WERI-Rb-1 (cell line): ENCODE data around the gene CLDN14.
A peak's percentile ranks its signal among the peaks of the same experiment; 100 is the strongest.
"Not testable (repeated sequence)": the region's sequence is repeated elsewhere in the genome, so short reads cannot be mapped to it uniquely, and the experiment has no call there.

Source experiments
- DNase-seq: peaks from one replicate; pipeline ENCODE4 v3.0.0-alpha.2; 2020
- H3K27ac ChIP-seq: fragments of 250-450 bp; sonication (Bioruptor Pico); 2 replicates; pipeline ENCODE4 v1.5.1; 2020; ENCODE audit warnings: mild to moderate bottlenecking, moderate library complexity
- H3K27me3 ChIP-seq: fragments of 250-450 bp; sonication (Bioruptor Pico); 2 replicates; pipeline ENCODE4 v1.5.1; 2021; ENCODE audit warnings: mild to moderate bottlenecking, low read depth, moderate library complexity; ENCODE audit not compliant: insufficient read depth, severe bottlenecking
- H3K36me3 ChIP-seq: fragments of 250-450 bp; sonication (Bioruptor Pico); 2 replicates; pipeline ENCODE4 v1.5.1; 2020; ENCODE audit warnings: mild to moderate bottlenecking, moderate library complexity
- H3K4me3 ChIP-seq: 2 replicates; pipeline ENCODE4 v1.5.1; 2011; ENCODE audit warnings: low read depth, mild to moderate bottlenecking, control low read depth, low read length
- H3K9me3 ChIP-seq: fragments of 250-450 bp; sonication (Bioruptor Pico); 2 replicates; pipeline ENCODE4 v1.5.1; 2021; ENCODE audit warnings: mild to moderate bottlenecking, moderate library complexity; ENCODE audit not compliant: severe bottlenecking
- TF ChIP-seq, protein P1 (sequence below): IDR thresholded peaks from 2 replicates; pipeline ENCODE4 v1.5.1; 2011; ENCODE audit warnings: low read depth, mild to moderate bottlenecking, control low read depth, inconsistent platforms, low read length

Gene CLDN14

DNA sequence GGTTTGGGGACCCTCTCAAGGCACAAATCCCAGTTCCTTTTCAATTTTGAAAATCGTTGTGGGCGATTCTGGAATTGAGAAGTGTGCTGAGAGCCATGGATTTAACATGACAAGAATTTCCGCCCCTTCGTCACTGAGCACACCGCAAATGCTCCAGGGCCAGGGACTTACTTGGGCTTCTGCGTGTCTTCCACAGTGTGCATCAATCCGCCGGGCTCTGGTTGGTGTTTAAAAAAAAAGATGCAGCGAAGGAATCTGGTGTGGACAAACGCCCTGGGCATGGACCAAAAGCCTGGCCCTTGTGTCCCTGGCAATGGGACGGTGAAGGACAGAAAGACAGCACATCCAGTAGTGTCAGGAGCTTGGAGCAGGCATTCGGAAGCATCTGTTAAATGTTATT is 696 bp upstream of the CLDN14 start:
- TF ChIP-seq, protein P1, sequence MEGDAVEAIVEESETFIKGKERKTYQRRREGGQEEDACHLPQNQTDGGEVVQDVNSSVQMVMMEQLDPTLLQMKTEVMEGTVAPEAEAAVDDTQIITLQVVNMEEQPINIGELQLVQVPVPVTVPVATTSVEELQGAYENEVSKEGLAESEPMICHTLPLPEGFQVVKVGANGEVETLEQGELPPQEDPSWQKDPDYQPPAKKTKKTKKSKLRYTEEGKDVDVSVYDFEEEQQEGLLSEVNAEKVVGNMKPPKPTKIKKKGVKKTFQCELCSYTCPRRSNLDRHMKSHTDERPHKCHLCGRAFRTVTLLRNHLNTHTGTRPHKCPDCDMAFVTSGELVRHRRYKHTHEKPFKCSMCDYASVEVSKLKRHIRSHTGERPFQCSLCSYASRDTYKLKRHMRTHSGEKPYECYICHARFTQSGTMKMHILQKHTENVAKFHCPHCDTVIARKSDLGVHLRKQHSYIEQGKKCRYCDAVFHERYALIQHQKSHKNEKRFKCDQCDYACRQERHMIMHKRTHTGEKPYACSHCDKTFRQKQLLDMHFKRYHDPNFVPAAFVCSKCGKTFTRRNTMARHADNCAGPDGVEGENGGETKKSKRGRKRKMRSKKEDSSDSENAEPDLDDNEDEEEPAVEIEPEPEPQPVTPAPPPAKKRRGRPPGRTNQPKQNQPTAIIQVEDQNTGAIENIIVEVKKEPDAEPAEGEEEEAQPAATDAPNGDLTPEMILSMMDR: no peak
- H3K4me3 ChIP-seq: no peak overlapping the region

DNA sequence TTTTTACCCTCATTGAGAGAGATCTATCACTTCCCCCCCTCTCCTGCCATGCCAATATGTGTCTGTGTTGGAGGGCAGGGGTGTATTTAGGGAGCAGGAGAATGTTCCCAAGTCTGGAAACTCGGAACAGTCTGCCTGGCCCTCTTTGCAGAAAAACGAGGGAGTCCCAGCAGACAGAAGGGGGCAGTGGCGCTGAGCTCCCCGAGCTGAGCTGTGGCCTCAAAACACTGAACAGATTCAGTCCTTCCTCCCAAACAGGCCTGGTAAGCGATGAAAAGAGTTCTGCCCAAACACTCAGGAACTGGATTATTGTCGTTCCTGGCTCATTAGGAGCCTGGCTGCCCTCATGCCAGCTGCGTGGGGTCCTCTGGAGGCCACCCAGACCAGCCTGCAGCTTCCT is 981 bp downstream of the CLDN14 start:
- DNase-seq: peak; percentile 33
- Histone ChIP-seq H3K36me3 (no peaks in the 10 kb centered on the region), H3K27ac (no peak overlapping the region), H3K4me3 (no peak overlapping the region), H3K27me3 (no peaks in the 10 kb centered on the region), H3K9me3 (no peaks in the 10 kb centered on the region)
- TF ChIP-seq, protein P1: peak; percentile 75

More for the DNA sequence above, 696 bp upstream of the CLDN14 start:
- Histone ChIP-seq H3K27ac (no peak overlapping the region), H3K9me3 (no peaks in the 10 kb centered on the region), H3K36me3 (no peaks in the 10 kb centered on the region), H3K27me3 (no peaks in the 10 kb centered on the region)
- DNase-seq: no peak

DNA sequence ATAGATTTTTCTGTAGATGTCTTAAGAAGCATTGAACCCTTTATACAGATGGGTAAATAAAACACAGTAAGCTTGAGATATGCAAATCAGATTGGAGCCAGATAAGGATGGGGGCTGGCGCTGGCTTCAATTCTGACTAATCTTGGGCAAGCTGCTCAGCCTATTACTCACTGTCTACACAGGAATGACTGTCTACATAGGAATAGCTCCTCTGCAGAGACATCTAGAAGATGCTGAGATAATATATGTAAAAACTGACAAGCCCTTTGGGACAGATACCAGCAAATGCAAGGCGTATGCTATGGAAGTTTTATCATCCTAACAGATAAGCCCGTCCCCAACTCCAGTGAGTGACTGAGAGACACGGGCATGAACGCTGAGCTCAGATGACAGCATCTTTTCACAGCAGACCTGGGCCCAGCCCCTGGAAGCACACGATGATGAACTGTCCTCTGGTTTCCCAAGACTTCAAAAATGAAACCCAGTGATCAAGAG is 1.7 kb downstream of the CLDN14 start:
- H3K36me3 ChIP-seq: no peaks in the 10 kb centered on the region
- no peak for DNase-seq

DNA sequence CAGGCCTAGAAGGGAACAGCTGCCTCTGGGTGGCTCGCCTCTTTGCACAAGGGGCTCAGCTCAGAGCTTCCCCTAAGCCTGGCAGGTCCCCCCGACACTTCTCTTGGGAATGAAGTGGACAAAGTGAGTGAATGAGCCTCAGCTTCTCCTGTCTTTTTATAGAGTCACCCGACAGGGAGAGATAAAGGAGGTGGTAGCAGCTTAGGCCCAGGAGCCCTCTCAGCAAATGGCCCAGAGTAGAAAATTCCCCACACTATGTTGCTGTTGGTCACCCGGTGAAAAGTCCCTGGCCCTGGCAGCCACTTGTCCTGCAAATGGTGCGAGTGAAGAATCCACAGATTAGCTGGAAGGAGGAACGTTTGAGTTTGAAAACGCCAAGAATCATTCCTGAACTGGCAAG is 2.4 kb downstream of the CLDN14 start:
- Histone ChIP-seq H3K27ac (no peak overlapping the region), H3K27me3 (no peaks in the 10 kb centered on the region), H3K9me3 (no peaks in the 10 kb centered on the region), H3K36me3 (no peaks in the 10 kb centered on the region), H3K4me3 (no peak overlapping the region)
- TF ChIP-seq, protein P1: no peak
- no peak for DNase-seq

More for the DNA sequence above, 1.7 kb downstream of the CLDN14 start:
- Histone ChIP-seq H3K9me3 (no peaks in the 10 kb centered on the region), H3K27ac (no peak overlapping the region), H3K4me3 (no peak overlapping the region), H3K27me3 (no peaks in the 10 kb centered on the region)
- TF ChIP-seq, protein P1: no peak

DNA sequence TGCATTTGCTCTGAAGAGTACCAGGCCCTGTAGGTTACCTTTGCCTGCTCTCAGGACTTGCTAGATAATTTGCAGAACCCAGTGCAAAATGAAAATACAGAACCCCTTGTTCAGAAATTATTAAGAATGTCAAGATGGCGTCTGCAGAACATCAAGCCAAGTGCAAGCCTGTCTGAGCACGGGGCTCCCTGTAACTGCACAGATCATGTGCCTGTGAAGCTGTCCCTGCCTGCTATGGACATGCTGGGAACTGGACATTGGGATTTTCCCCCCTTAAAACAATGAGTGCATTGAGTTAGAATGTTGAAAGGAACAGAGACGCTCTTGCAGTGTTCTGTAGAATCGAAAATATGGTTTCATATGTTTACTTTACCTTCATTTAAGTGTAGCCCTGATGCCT is 2.9 kb downstream of the CLDN14 start:
- H3K36me3 ChIP-seq: no peaks in the 10 kb centered on the region
- H3K27ac ChIP-seq: no peak overlapping the region
- no peak overlapping the region for H3K4me3 ChIP-seq
- H3K27me3 ChIP-seq: no peaks in the 10 kb centered on the region
- TF ChIP-seq, protein P1: no peak
- DNase-seq: no peak
- no peaks in the 10 kb centered on the region for H3K9me3 ChIP-seq

DNA sequence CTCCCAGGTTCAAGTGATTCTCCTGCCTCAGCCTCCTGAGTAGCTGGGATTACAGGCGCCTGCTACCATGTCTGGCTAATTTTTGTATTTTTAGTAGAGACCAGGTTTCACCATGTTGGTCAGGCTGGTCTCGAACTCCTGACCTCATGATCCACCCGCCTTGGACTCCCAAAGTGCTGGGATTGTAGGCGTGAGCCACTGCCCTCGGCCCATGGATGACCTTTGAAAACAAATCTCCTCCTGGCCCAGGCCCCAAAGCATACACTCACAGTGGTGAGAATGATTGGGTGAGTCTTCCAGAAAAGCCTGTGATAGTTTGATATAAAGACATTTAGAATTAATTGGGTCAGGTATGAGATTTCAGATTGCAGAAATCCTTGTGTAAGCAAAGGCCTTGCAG is 3.4 kb downstream of the CLDN14 start:
- DNase-seq, H3K36me3 ChIP-seq, H3K27me3 ChIP-seq, H3K9me3 ChIP-seq, H3K4me3 ChIP-seq, H3K27ac ChIP-seq: not testable (repeated sequence)
